ENCODE results near the gene BPIFA1.

Gene BPIFA1

GRCh38 chr20:33282991-33283555 lies 47.3 kb downstream of the BPIFA1 start, which contains the start of gene BPIFB1:
TSS of gene BPIFB1 (plus strand) at chr20:33283214. CDS start at chr20:33286074, 2,860 bp downstream.
- Histone ChIP-seq H3K9me2 (replicated peaks; ENCODE audit: insufficient read depth, low read length) (no peaks in the 10 kb centered on the region), H3K4me3 (ENCODE audit: insufficient read depth, low read length, poor library complexity, severe bottlenecking) (no peak within 1 kb of the TSS), H3K79me2 (ENCODE audit: insufficient read depth, low read length) (no peaks in the 10 kb centered on the region), H2AFZ (ENCODE audit: low read depth, low read length, severe bottlenecking) (no peak within 1 kb of the TSS), H3K9ac (ENCODE audit: low read length) (no peak within 1 kb of the TSS), H3K27me3 (ENCODE audit: low read length) (no peaks in the 10 kb centered on the region), H3K36me3 (ENCODE audit: low read length) (no peaks in the 10 kb centered on the region), H3K27ac (ENCODE audit: low read depth, low read length) (no peak within 1 kb of the TSS), H4K20me1 (ENCODE audit: low read depth, low read length) (no peaks in the 10 kb centered on the region), H3K4me2 (ENCODE audit: low read depth, low read length, poor library complexity, severe bottlenecking) (no peak within 1 kb of the TSS), H3F3A (ENCODE audit: insufficient read depth) (no peaks in the 10 kb centered on the region), H3K9me3 (ENCODE audit: insufficient read depth, low read length) (no peaks in the 10 kb centered on the region)
- TF ChIP-seq CTCF (IDR thresholded peaks at IDR 0.05; ENCODE audit: insufficient read depth, low read length, poor library complexity, severe bottlenecking) = no peak
- TF ChIP-seq EZH2phosphoT487 (conservative IDR thresholded peaks at IDR 0.05; ENCODE audit: low read length) = no peak

- Histone ChIP-seq H3K36me3 (ENCODE audit: low read length) (no peaks in the 10 kb centered on the region), H3K27me3 (ENCODE audit: low read length) (no peaks in the 10 kb centered on the region), H3K4me2 (ENCODE audit: low read depth, low read length, poor library complexity, severe bottlenecking) (no peak overlapping the region), H3K79me2 (ENCODE audit: insufficient read depth, low read length) (no peaks in the 10 kb centered on the region), H3K9me3 (ENCODE audit: insufficient read depth, low read length) (no peaks in the 10 kb centered on the region), H3K27ac (ENCODE audit: low read depth, low read length) (no peak overlapping the region), H3F3A (ENCODE audit: insufficient read depth) (no peaks in the 10 kb centered on the region), H2AFZ (ENCODE audit: low read depth, low read length, severe bottlenecking) (no peak overlapping the region), H3K9ac (ENCODE audit: low read length) (no peak overlapping the region), H3K4me3 (ENCODE audit: insufficient read depth, low read length, poor library complexity, severe bottlenecking) (no peak overlapping the region), H4K20me1 (ENCODE audit: low read depth, low read length) (no peaks in the 10 kb centered on the region), H3K9me2 (replicated peaks; ENCODE audit: insufficient read depth, low read length) (no peaks in the 10 kb centered on the region)
- TF ChIP-seq EZH2phosphoT487 (conservative IDR thresholded peaks at IDR 0.05; ENCODE audit: low read length) (no peak), CTCF (IDR thresholded peaks at IDR 0.05; ENCODE audit: insufficient read depth, low read length, poor library complexity, severe bottlenecking) (no peak)
Observed at GRCh38 chr20:33284284-33284683, 48.5 kb downstream of the BPIFA1 start.

- H3K9me2 ChIP-seq (replicated peaks; ENCODE audit: insufficient read depth, low read length) = no peaks in the 10 kb centered on the region
- H3K4me3 ChIP-seq (ENCODE audit: insufficient read depth, low read length, poor library complexity, severe bottlenecking) = no peak overlapping the region
- no peaks in the 10 kb centered on the region for H3K27me3 ChIP-seq (ENCODE audit: low read length)
- H3K79me2 ChIP-seq (ENCODE audit: insufficient read depth, low read length) = no peaks in the 10 kb centered on the region
- no peak overlapping the region for H3K9ac ChIP-seq (ENCODE audit: low read length)
- no peak for TF ChIP-seq EZH2phosphoT487 (conservative IDR thresholded peaks at IDR 0.05; ENCODE audit: low read length)
- TF ChIP-seq CTCF (IDR thresholded peaks at IDR 0.05; ENCODE audit: insufficient read depth, low read length, poor library complexity, severe bottlenecking) = no peak
- no peaks in the 10 kb centered on the region for H4K20me1 ChIP-seq (ENCODE audit: low read depth, low read length)
- no peaks in the 10 kb centered on the region for H3K36me3 ChIP-seq (ENCODE audit: low read length)
- H3F3A ChIP-seq (ENCODE audit: insufficient read depth) = no peaks in the 10 kb centered on the region
- H3K27ac ChIP-seq (ENCODE audit: low read depth, low read length) = no peak overlapping the region
- no peak overlapping the region for H2AFZ ChIP-seq (ENCODE audit: low read depth, low read length, severe bottlenecking)
- no peaks in the 10 kb centered on the region for H3K9me3 ChIP-seq (ENCODE audit: insufficient read depth, low read length)
- no peak overlapping the region for H3K4me2 ChIP-seq (ENCODE audit: low read depth, low read length, poor library complexity, severe bottlenecking)
Observed at GRCh38 chr20:33284937-33285336, 49.1 kb downstream of the BPIFA1 start.

Data from SU-DHL-6 (cell line).